HG03066 (cell line): ENCODE results near the gene MS4A6E.

ENCODE experiments used
- ATAC-seq: cut with Tn5 transposase; IDR thresholded peaks from one replicate; pipeline ENCODE4 v1.9.1; 2021; ENCODE audit warnings: low read depth; ENCODE audit not compliant: unreplicated experiment

Gene MS4A6E

GRCh38 chr11:60371386-60371785 lies 44.3 kb downstream of the MS4A6E start:
- no peak for ATAC-seq

- no peak for ATAC-seq
Observed at GRCh38 chr11:60371854-60372253, 44.8 kb downstream of the MS4A6E start.

DNA sequence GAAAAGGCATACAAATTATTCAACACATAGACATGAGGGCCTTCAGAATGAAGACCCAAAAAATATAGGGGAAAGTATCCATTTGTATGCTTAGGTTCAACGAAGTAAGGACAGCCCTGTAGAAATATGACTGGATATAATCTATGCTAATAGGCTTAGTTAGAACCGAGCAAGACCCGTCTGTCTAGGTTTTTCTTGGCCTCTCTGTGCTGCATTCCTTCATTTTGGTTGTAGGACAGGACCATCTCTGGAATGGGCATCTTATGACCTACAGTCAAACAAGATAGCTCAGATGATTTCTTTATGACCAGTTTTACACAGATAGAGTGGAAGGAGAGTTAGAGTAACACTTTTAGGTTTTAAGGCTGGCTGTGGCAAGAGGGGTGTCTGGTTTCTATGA lies 45.7 kb downstream of the MS4A6E start:
- no peak for ATAC-seq

DNA sequence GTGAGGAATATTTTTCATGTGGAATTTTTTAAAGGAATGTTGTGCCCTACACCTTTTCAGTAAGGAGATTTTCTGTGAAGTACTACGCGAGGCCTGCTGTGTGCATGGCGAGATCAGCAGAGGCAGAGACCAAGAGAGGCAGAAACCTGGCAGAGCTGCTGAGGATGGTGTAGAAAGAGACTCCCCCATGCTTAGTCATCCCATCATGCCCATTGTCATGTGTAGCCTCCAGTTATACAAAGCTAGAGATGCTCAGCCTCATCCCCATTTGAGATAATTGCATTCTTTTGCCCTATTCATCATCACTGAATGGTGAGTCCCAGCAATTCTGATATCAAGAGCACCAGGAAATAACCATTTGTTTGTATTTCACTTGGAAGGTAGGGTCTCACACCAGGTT lies 48.3 kb downstream of the MS4A6E start:
- no peak for ATAC-seq

- ATAC-seq, result no peak
Observed at GRCh38 chr11:60376601-60377000, 49.5 kb downstream of the MS4A6E start.

DNA sequence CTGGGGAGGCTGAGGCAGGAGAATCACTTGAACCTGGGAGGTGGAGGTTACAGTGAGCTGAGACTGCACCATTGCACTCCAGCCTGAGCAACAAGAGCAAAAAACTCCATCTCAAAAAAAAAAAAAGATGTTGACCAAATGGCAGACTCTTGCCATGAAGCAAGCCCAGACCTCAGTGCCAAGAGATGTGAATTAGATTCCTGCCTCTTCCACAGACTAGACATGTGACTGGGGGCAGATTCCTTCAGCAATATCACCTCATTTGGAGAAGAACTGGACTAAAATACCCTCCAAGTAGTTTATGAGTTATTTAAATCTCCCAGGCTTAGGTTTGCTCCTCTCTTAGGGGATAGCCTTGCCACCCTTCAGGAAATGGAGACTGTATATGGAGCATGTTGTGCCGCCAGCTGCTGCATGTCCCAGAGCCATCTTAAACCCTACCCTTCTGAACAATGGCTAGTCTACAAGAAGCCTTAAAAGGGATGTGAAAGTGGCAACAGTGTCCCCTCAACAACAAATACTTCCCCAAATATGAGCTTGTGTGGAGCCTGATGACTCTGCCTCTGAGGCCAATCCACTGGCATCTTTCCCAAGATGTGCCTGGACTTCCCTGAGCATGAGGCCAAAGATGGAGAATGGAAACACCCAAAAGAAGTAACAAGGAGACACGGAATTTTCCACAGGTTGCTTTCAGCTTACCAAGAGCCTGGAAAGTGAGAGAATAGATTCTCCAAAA lies 50.5 kb downstream of the MS4A6E start:
- ATAC-seq, result no peak

- peak; percentile 91 for ATAC-seq
Observed at GRCh38 chr11:60378354-60378753, 51.3 kb downstream of the MS4A6E start, which contains the start of gene MS4A7. Gene MS4A7 (plus strand): TSS chr11:60378532. CDS start chr11:60383142, 4,610 bp downstream.

DNA sequence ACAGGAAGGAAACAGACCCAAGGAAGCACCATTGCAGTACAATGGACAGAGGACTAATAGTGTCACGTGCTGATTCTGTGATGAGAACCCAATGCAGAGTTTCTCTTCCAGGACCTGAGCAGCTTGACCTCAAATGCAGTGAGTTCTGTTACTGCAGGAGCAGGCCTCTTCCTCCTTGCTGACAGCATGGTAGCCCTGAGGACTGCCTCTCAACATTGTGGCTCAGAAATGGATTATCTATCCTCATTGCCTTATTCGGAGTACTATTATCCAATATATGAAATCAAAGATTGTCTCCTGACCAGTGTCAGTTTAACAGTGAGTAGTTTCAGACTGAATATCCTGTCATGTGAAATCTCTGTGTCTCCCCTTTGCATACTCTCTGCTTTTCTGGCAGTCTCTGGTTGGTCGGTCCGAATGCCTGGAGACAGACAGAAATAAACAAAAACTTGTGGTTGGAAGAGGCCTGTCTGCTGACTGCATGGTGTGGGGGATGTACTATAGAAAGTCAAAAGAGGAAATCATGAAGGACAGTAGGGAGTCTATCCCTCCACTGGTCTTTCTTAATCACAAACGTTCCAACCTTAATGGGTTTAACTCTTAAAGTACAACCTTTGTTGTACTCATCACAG lies 62.3 kb downstream of the MS4A6E start:
- ATAC-seq, result peak; percentile 80

DNA sequence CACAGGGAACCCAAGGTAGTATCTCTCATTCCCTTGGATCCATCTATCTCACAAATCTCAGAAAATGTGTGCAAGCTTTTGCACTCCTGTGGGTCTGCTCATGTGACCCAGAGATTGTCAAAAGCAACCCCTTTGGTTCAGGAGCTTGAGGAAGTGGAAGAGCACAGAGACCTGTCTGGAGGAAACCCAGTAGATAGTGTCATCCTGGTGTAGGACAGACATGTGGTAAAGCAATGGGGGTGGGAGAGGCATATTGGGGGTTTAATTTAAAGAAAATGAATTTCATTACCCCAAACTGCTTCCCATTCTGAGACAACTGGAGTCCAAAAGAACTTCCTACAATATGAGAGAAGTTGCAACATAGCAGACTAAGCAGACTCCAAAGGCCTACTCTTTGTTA lies 63.4 kb downstream of the MS4A6E start:
- no peak for ATAC-seq
